ENCODE results near the gene KLK8. TPM values are rescaled to one million over a fixed set of nuclear protein-coding genes. Genes with fewer than 3 reads are reported as not detected.

The KLK8 gene
- total and polyA plus RNA-seq, 2 donors: 2.2 to 11.0 TPM

- Histone ChIP-seq H3K27me3 (ENCODE audit: control insufficient read depth in 2 of 2, insufficient read depth in 1 of 2, low read length in 1 of 2) (peaks cover 0 to 3% of the 10 kb centered on the region in 2 donors), H3K27ac (ENCODE audit: low read depth in 1 of 2, low read length in 1 of 2) (no peak overlapping the region), H3K9me3 (ENCODE audit: control insufficient read depth in 2 of 2, insufficient read depth in 1 of 2, low read length in 1 of 2) (no peaks in the 10 kb centered on the region), H3K4me3 (ENCODE audit: low read length in 2 of 2) (no peak overlapping the region), H3K4me1 (ENCODE audit: control insufficient read depth in 2 of 2, insufficient read depth in 2 of 2, low read length in 2 of 2) (no peaks in the 10 kb centered on the region), H3K36me3 (ENCODE audit: control insufficient read depth in 2 of 2, insufficient read depth in 2 of 2, low read length in 1 of 2) (no peaks in the 10 kb centered on the region)
- WGBS: 79% methylated on average over 4 of the region's 4 CpGs
- no peak for DNase-seq (ENCODE audit: low read depth in 6 of 9, low spot score in 9 of 9)
Observed at GRCh38 chr19:51010066-51010795, 8.8 kb upstream of the KLK8 start.

DNA sequence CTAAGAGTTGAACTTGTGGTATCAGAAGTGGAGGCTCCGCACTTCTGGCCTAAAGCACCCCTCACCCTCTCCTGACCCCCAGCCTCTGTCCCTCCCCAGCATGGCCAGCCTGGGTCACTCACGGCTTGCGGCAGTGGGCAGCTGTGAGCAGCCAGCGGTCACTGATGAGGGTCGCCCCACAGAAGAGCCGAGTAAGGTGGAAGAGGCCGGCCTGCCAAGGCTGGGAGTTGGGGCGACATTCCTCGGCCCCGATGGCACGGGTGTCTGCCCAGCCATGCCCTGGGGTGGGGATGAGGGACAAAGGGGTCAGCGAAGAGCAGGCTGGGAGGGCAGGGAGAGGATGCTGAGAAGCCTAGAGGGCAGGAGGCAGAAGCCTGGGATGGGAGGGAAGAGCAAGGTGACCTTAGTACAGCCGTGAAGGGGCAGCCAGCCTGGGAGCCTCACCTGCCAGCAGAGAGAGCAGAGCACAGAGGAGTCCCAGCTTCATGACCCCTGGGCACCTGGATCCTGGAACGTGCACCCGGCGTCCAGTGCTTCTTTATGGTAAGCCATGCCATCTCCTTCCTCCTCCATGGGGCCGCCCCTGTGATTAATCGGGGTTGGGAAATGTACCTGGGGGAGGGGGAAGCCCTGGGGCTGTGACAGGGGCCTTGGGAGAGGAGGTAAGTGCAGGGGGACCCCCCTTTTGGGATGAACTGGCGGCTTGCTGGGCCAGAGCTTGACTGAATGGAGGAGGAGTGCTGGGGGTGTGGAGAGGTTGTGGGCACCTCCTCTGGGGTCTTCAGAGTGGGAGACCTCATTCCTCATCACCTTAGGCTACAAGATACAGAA, 7.9 kb upstream of the KLK8 start:
- WGBS: 78% methylated on average over 19 of the region's 19 CpGs
- H3K27ac ChIP-seq (ENCODE audit: low read depth in 1 of 2, low read length in 1 of 2): no peak overlapping the region
- no peaks in the 10 kb centered on the region for H3K27me3 ChIP-seq (ENCODE audit: control insufficient read depth in 2 of 2, insufficient read depth in 1 of 2, low read length in 1 of 2)
- H3K4me3 ChIP-seq (ENCODE audit: low read length in 2 of 2): no peak overlapping the region
- H3K9me3 ChIP-seq (ENCODE audit: control insufficient read depth in 2 of 2, insufficient read depth in 1 of 2, low read length in 1 of 2): no peaks in the 10 kb centered on the region
- H3K36me3 ChIP-seq (ENCODE audit: control insufficient read depth in 2 of 2, insufficient read depth in 2 of 2, low read length in 1 of 2): no peaks in the 10 kb centered on the region
- H3K4me1 ChIP-seq (ENCODE audit: control insufficient read depth in 2 of 2, insufficient read depth in 2 of 2, low read length in 2 of 2): no peaks in the 10 kb centered on the region
- no peak for DNase-seq (ENCODE audit: low read depth in 6 of 9, low spot score in 9 of 9)

GRCh38 chr19:51007488-51007887, 6.1 kb upstream of the KLK8 start:
- 93% methylated on average over 3 of the region's 3 CpGs for WGBS
- no peaks in the 10 kb centered on the region for H3K36me3 ChIP-seq (ENCODE audit: control insufficient read depth in 2 of 2, insufficient read depth in 2 of 2, low read length in 1 of 2)
- no peak for DNase-seq (ENCODE audit: low read depth in 6 of 9, low spot score in 9 of 9)
- peaks cover 0 to 4% of the 10 kb centered on the region in 2 donors for H3K27me3 ChIP-seq (ENCODE audit: control insufficient read depth in 2 of 2, insufficient read depth in 1 of 2, low read length in 1 of 2)
- peaks cover 0 to 3% of the 10 kb centered on the region in 2 donors for H3K9me3 ChIP-seq (ENCODE audit: control insufficient read depth in 2 of 2, insufficient read depth in 1 of 2, low read length in 1 of 2)
- H3K27ac ChIP-seq (ENCODE audit: low read depth in 1 of 2, low read length in 1 of 2): no peak overlapping the region
- H3K4me1 ChIP-seq (ENCODE audit: control insufficient read depth in 2 of 2, insufficient read depth in 2 of 2, low read length in 2 of 2): no peaks in the 10 kb centered on the region
- no peak overlapping the region for H3K4me3 ChIP-seq (ENCODE audit: low read length in 2 of 2)

GRCh38 chr19:51006406-51006805, 5.0 kb upstream of the KLK8 start:
- peaks cover 0 to 3% of the 10 kb centered on the region in 2 donors for H3K9me3 ChIP-seq (ENCODE audit: control insufficient read depth in 2 of 2, insufficient read depth in 1 of 2, low read length in 1 of 2)
- H3K4me3 ChIP-seq (ENCODE audit: low read length in 2 of 2): no peak overlapping the region
- H3K36me3 ChIP-seq (ENCODE audit: control insufficient read depth in 2 of 2, insufficient read depth in 2 of 2, low read length in 1 of 2): no peaks in the 10 kb centered on the region
- H3K27ac ChIP-seq (ENCODE audit: low read depth in 1 of 2, low read length in 1 of 2): no peak overlapping the region
- H3K27me3 ChIP-seq (ENCODE audit: control insufficient read depth in 2 of 2, insufficient read depth in 1 of 2, low read length in 1 of 2): peaks cover 0 to 13% of the 10 kb centered on the region in 2 donors
- H3K4me1 ChIP-seq (ENCODE audit: control insufficient read depth in 2 of 2, insufficient read depth in 2 of 2, low read length in 2 of 2): no peaks in the 10 kb centered on the region
- no peak for DNase-seq (ENCODE audit: low read depth in 6 of 9, low spot score in 9 of 9)
- 69% methylated on average over 8 of the region's 8 CpGs for WGBS

- H3K36me3 ChIP-seq (ENCODE audit: control insufficient read depth in 2 of 2, insufficient read depth in 2 of 2, low read length in 1 of 2): no peaks in the 10 kb centered on the region
- peaks cover 0 to 22% of the 10 kb centered on the region in 2 donors for H3K27me3 ChIP-seq (ENCODE audit: control insufficient read depth in 2 of 2, insufficient read depth in 1 of 2, low read length in 1 of 2)
- WGBS: 92% methylated on average over 1 of the region's 1 CpG
Observed at GRCh38 chr19:51005248-51005647, 3.8 kb upstream of the KLK8 start.

GRCh38 chr19:51003316-51003715, 1.9 kb upstream of the KLK8 start:
- 72% methylated on average over 7 of the region's 7 CpGs for WGBS
- Histone ChIP-seq H3K36me3 (ENCODE audit: control insufficient read depth in 2 of 2, insufficient read depth in 2 of 2, low read length in 1 of 2) (no peaks in the 10 kb centered on the region), H3K27ac (ENCODE audit: low read depth in 1 of 2, low read length in 1 of 2) (no peak overlapping the region), H3K9me3 (ENCODE audit: control insufficient read depth in 2 of 2, insufficient read depth in 1 of 2, low read length in 1 of 2) (peaks cover 0 to 3% of the 10 kb centered on the region in 2 donors), H3K4me1 (ENCODE audit: control insufficient read depth in 2 of 2, insufficient read depth in 2 of 2, low read length in 2 of 2) (no peaks in the 10 kb centered on the region), H3K4me3 (ENCODE audit: low read length in 2 of 2) (no peak overlapping the region), H3K27me3 (ENCODE audit: control insufficient read depth in 2 of 2, insufficient read depth in 1 of 2, low read length in 1 of 2) (peaks cover 0 to 22% of the 10 kb centered on the region in 2 donors)
- DNase-seq (ENCODE audit: low read depth in 6 of 9, low spot score in 9 of 9): no peak

More at GRCh38 chr19:51005248-51005647, 3.8 kb upstream of the KLK8 start:
- no peak overlapping the region for H3K4me3 ChIP-seq (ENCODE audit: low read length in 2 of 2)
- DNase-seq (ENCODE audit: low read depth in 6 of 9, low spot score in 9 of 9): no peak
- H3K4me1 ChIP-seq (ENCODE audit: control insufficient read depth in 2 of 2, insufficient read depth in 2 of 2, low read length in 2 of 2): no peaks in the 10 kb centered on the region
- H3K27ac ChIP-seq (ENCODE audit: low read depth in 1 of 2, low read length in 1 of 2): no peak overlapping the region
- peaks cover 0 to 3% of the 10 kb centered on the region in 2 donors for H3K9me3 ChIP-seq (ENCODE audit: control insufficient read depth in 2 of 2, insufficient read depth in 1 of 2, low read length in 1 of 2)

DNA sequence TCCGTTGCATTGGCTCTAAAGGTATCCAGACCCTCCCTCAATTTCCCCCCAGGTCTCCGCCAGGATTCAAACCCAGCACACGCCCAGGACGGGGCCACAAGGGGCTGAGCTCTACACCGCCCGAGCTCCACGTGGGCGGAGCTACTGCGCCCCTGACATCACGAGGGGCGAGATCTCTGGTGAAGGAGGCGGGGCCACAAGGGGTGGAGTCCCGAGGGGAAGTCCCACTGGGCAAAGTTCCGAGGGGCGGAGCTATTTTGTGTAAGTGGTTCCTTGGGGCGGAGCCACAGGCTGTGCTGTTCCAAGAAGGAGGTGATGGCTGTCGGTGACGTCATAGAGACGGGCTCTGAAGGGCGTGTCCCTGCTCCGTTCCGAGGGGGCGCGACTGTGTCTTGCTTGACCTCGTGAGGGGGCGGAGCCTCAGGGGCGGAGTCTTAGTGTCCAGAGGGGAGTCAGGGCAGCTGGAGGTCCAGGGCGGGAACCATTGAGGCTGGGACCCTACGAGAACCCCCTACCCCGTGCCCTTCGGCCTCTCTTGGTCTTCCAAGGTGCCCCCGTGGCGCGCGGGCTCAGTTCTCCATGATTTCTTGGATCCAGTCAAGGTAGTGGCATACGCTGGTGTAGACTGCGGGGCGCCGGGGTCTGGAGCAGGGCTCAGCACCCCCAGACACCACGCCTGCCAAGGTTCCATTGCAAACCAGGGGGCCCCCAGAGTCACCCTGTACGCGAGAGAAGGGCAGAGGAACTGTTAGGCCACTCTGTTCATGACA, 1.3 kb upstream of the KLK8 start:
- Histone ChIP-seq H3K27me3 (ENCODE audit: control insufficient read depth in 2 of 2, insufficient read depth in 1 of 2, low read length in 1 of 2) (peaks cover 0 to 22% of the 10 kb centered on the region in 2 donors), H3K36me3 (ENCODE audit: control insufficient read depth in 2 of 2, insufficient read depth in 2 of 2, low read length in 1 of 2) (no peaks in the 10 kb centered on the region), H3K4me1 (ENCODE audit: control insufficient read depth in 2 of 2, insufficient read depth in 2 of 2, low read length in 2 of 2) (no peaks in the 10 kb centered on the region), H3K9me3 (ENCODE audit: control insufficient read depth in 2 of 2, insufficient read depth in 1 of 2, low read length in 1 of 2) (peaks cover 0 to 3% of the 10 kb centered on the region in 2 donors), H3K27ac (ENCODE audit: low read depth in 1 of 2, low read length in 1 of 2) (no peak overlapping the region), H3K4me3 (ENCODE audit: low read length in 2 of 2) (no peak overlapping the region)
- WGBS: 54% methylated on average over 42 of the region's 42 CpGs
- DNase-seq (ENCODE audit: low read depth in 6 of 9, low spot score in 9 of 9): peak in 1 of 9 donors; percentile 10

DNA sequence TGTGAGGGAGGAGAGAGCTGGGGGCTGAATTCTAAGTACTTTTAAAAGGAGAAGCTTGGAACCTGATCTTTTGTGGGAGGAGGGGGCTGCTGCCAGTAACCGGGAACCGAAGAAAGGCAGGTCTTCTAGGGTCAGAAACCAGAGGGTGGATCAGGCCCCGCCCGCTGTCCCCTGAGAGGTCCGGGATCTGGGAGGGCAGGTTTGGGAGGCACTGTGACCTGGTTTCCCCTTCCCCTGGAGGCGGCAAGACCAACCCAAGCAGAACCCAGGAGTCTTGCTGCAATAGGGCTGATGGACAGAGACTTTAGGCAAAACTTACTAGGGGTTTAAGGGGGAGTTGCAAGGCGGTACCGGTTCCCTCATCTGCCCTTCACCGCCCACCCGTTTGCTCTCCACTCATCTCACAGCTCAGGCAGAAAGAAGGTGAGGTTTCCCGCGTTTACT, 707 bp upstream of the KLK8 start:
- H3K4me3 ChIP-seq (ENCODE audit: low read length in 2 of 2): no peak overlapping the region
- 46% methylated on average over 12 of the region's 12 CpGs for WGBS
- no peak overlapping the region for H3K27ac ChIP-seq (ENCODE audit: low read depth in 1 of 2, low read length in 1 of 2)
- H3K4me1 ChIP-seq (ENCODE audit: control insufficient read depth in 2 of 2, insufficient read depth in 2 of 2, low read length in 2 of 2): no peaks in the 10 kb centered on the region
- peaks cover 0 to 3% of the 10 kb centered on the region in 2 donors for H3K9me3 ChIP-seq (ENCODE audit: control insufficient read depth in 2 of 2, insufficient read depth in 1 of 2, low read length in 1 of 2)
- peaks cover 0 to 22% of the 10 kb centered on the region in 2 donors for H3K27me3 ChIP-seq (ENCODE audit: control insufficient read depth in 2 of 2, insufficient read depth in 1 of 2, low read length in 1 of 2)
- no peak for DNase-seq (ENCODE audit: low read depth in 6 of 9, low spot score in 9 of 9)
- H3K36me3 ChIP-seq (ENCODE audit: control insufficient read depth in 2 of 2, insufficient read depth in 2 of 2, low read length in 1 of 2): no peaks in the 10 kb centered on the region

All from thymus (tissue), 11 donors.